Stimulated activated memory B cell treated with anti-CD40 and anti-IgM and Interleukin-4, amounts not matched to agents 10 μg/mL and 1 μg/mL and 100 μg/mL, for 72 hours (primary cell): ENCODE results near the gene THRSP.
A peak's percentile ranks its signal among the peaks of the same experiment; 100 is the strongest.
"Not testable (repeated sequence)": the region's sequence is repeated elsewhere in the genome, so short reads cannot be mapped to it uniquely, and the experiment has no call there.

ENCODE experiments used
- ATAC-seq: fragments of 150-1000 bp; cut with Tn5 transposase; 2 replicates; pipeline ENCODE4 v1.10.0; 2021
- H3K27ac Mint-ChIP-seq: one replicate; pipeline ENCODE4 v1.8.0; 2022; ENCODE audit warnings: mild to moderate bottlenecking, mixed read lengths
- H3K27me3 Mint-ChIP-seq: one replicate; pipeline ENCODE4 v1.8.0; 2022; ENCODE audit warnings: mixed read lengths
- H3K36me3 Mint-ChIP-seq: one replicate; pipeline ENCODE4 v1.8.0; 2022; ENCODE audit warnings: mixed read lengths
- H3K4me1 Mint-ChIP-seq: one replicate; pipeline ENCODE4 v1.8.0; 2022; ENCODE audit warnings: mixed read lengths
- H3K4me3 Mint-ChIP-seq: one replicate; pipeline ENCODE4 v1.8.0; 2022; ENCODE audit warnings: mild to moderate bottlenecking, moderate library complexity, mixed read lengths
- H3K9me3 Mint-ChIP-seq: one replicate; pipeline ENCODE4 v1.8.0; 2022; ENCODE audit warnings: mixed read lengths

Gene THRSP

DNA sequence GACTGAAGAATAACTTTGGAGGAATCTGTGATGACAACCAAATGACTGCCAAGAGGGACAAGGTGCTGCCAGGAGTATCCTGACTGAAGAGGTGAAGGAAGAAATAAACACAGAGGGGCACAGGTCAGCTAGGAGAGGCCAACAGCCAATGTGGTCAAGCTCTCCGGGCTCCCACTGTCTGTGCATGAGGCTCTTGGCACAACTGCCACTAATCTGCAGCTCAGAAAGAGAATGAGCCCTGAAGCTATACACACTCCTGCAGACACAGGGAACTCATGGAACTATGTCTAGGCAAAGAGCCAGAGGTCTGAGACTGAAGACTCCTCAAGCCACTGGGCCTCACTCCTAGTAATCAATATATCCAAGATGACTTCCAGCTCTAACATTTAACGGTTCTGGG, 7.0 kb downstream of the THRSP start:
- H3K27ac Mint-ChIP-seq = no peak overlapping the region
- peaks cover 46% of the 10 kb centered on the region for H3K36me3 Mint-ChIP-seq
- no peak for ATAC-seq
- H3K4me3 Mint-ChIP-seq = no peak overlapping the region
- no peaks in the 10 kb centered on the region for H3K27me3 Mint-ChIP-seq
- H3K4me1 Mint-ChIP-seq = peaks cover 22% of the 10 kb centered on the region
- H3K9me3 Mint-ChIP-seq = no peaks in the 10 kb centered on the region

DNA sequence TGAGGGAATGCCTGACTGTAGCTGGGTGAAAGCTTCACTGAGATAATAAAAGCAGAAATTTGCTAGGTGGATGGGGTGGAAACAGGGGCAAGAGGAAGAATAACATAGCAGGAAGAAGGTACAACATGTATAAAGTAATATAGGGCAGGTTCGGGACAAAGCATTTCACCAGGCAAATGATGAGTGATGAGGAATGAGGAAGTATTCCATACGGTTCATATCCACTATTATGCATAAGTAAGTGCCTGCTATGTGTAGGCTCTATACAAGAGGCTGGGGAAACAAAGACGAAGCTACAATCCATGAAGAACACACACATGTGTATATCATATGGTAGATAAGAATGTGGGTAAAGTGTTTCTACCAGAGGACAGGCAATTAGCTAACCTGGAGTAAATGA, 8.1 kb downstream of the THRSP start:
- peaks cover 32% of the 10 kb centered on the region for H3K4me1 Mint-ChIP-seq
- H3K36me3 Mint-ChIP-seq = peaks cover 44% of the 10 kb centered on the region
- H3K27me3 Mint-ChIP-seq = no peaks in the 10 kb centered on the region
- no peak overlapping the region for H3K4me3 Mint-ChIP-seq
- no peak overlapping the region for H3K27ac Mint-ChIP-seq
- no peaks in the 10 kb centered on the region for H3K9me3 Mint-ChIP-seq
- no peak for ATAC-seq

DNA sequence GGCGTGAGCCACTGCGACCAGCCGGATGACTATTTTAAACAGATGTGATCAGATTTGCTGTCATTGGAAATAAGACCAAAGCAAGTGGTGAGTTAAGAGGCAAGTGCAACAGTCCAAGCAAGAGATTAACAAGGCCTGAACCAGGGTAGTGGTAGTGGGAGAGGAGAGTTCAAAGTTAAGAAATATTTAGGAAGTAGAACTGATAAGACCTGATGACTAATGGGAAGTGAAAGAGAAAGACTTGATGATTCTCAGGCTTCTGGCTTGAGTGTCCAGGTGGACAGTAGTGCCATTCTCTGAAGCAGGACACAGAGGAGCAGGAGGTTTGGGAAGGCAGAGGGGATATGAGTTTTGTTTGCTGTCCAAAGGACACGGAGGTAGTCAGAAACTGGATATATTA, 8.8 kb downstream of the THRSP start:
- H3K36me3 Mint-ChIP-seq = peaks cover 39% of the 10 kb centered on the region
- no peak overlapping the region for H3K4me3 Mint-ChIP-seq
- peaks cover 36% of the 10 kb centered on the region for H3K4me1 Mint-ChIP-seq
- no peak for ATAC-seq
- no peaks in the 10 kb centered on the region for H3K9me3 Mint-ChIP-seq
- H3K27ac Mint-ChIP-seq = no peak overlapping the region
- no peaks in the 10 kb centered on the region for H3K27me3 Mint-ChIP-seq

DNA sequence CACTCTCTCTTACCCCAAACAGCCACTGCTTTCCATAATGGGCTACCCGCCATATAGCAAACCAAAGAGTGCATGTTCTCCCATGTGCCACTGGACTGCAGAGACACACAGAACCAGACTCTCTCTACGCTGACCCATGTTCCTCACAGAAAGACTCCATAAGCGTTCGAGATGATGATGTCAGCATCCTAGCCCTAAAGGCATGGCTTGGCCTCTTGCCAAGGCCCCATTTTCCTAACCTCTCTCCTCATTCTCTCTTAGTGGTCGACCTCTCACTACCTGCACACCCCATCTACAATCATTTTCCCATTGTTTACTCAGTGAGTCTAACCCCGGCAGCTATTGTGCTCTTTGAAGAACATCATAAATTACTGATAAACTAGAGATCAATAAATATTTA, 11.1 kb downstream of the THRSP start:
- Mint-ChIP-seq H3K27ac (no peak overlapping the region), H3K27me3 (no peaks in the 10 kb centered on the region), H3K9me3 (no peaks in the 10 kb centered on the region), H3K4me3 (no peak overlapping the region), H3K36me3 (peaks cover 22% of the 10 kb centered on the region), H3K4me1 (peaks cover 52% of the 10 kb centered on the region)
- ATAC-seq = no peak

DNA sequence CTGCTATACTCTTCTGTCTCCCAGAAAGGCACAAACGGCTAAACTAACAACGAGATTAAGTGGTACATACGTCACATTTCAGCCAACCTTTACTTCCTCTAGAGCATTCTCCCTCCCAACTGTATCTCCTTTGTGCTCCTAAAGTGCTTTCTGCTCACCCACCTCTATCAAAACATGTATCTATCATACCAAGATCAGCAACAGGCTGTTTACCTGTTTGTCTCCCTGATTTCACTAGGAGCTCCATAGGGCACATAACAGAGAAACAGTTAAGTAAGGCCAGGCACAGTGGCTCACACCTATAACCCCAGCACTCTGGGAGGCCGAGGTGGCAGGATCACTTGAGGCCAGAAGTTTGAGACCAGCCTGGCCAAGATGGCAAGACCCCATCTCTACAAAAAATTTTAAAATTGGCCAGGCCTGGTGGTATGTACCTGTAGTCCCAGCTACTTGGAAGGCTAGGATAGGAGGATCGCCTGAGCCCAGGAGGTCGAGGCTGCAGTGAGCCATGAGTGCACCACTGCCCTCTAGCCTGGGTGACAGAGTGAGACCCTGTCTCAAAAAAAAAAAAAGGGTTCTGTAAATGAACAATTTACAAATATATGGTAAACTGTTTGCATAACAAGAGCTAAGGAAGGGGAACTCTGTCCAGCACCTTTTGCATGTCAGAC, 13.2 kb downstream of the THRSP start:
- no peak for ATAC-seq
- peaks cover 63% of the 10 kb centered on the region for H3K4me1 Mint-ChIP-seq

DNA sequence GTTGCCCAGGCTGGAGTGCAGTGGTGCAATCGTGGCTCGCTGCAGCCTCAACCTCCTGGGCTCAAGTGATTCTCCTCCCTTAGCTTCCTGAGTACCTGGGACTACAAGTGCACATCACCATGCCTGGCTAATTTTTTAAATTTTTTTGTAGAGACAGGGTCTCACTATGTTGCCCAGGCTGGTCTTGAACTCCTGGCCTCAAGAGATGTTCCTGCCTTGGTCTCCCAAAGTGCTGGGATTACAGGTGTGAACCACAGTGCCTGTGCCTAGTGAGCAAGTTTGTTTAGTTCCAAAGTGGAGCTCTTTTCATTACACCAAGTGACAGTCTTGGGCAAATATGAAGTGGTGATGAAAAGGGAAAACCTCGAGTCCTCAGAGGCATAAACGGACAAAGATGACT, 13.9 kb downstream of the THRSP start:
- H3K4me1 Mint-ChIP-seq = peaks cover 59% of the 10 kb centered on the region
- not testable (repeated sequence) for H3K36me3 Mint-ChIP-seq, ATAC-seq, H3K4me3 Mint-ChIP-seq, H3K27me3 Mint-ChIP-seq, H3K9me3 Mint-ChIP-seq, H3K27ac Mint-ChIP-seq

More for the DNA sequence above, 13.2 kb downstream of the THRSP start:
- Mint-ChIP-seq H3K36me3 (peaks cover 13% of the 10 kb centered on the region), H3K27ac (no peak overlapping the region), H3K9me3 (no peaks in the 10 kb centered on the region), H3K27me3 (no peaks in the 10 kb centered on the region), H3K4me3 (peak overlapping the region; percentile 1)

DNA sequence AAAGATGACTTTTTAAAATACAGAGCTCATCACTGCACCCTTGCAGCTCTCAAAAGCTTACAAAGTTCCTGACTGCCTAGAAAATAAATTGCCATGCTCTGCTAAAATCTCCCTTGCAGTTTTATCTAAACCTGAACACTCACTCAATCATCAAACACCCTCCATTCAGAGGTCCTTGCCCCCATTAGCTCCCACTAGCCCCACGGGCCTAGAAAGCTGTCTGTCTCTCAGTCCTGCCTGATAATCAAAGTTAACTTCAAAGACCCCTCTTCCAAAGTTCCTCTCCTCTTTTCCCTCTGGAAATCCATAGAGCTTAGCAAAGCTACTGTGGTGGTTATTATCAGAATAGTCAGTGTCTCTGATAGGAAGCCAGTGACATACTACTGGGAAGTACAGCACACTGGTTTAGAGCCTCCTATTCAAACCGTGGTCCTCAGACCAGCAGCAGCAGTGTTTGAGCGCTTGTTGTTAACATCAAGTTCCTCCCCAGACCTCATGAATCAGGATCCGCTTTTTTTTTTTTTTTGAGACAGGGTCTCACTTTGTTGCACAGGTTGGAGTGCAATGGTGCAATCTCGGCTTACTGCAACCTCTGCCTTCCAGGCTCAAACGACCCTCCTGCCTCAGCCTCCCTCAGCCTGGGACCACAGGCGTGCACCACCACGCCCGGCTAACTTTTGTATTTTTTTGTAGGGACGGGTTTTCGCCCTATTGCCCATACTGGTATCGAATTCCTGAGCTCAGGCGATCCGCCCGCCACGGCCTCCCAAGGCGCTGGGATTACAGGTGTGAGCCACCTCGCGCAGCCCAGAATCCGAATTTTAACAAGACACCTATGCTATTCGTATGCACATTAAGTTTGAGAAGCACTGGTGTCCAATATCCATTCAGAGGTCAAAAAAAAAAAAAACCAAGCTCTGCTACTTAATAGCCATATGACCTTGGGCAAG, 14.8 kb downstream of the THRSP start:
- no peak for ATAC-seq
- H3K36me3 Mint-ChIP-seq = peaks cover 6% of the 10 kb centered on the region
- H3K27ac Mint-ChIP-seq = peak overlapping the region; percentile 87
- no peaks in the 10 kb centered on the region for H3K27me3 Mint-ChIP-seq
- no peaks in the 10 kb centered on the region for H3K9me3 Mint-ChIP-seq
- peak overlapping the region; percentile 89 for H3K4me3 Mint-ChIP-seq
- peaks cover 54% of the 10 kb centered on the region for H3K4me1 Mint-ChIP-seq

DNA sequence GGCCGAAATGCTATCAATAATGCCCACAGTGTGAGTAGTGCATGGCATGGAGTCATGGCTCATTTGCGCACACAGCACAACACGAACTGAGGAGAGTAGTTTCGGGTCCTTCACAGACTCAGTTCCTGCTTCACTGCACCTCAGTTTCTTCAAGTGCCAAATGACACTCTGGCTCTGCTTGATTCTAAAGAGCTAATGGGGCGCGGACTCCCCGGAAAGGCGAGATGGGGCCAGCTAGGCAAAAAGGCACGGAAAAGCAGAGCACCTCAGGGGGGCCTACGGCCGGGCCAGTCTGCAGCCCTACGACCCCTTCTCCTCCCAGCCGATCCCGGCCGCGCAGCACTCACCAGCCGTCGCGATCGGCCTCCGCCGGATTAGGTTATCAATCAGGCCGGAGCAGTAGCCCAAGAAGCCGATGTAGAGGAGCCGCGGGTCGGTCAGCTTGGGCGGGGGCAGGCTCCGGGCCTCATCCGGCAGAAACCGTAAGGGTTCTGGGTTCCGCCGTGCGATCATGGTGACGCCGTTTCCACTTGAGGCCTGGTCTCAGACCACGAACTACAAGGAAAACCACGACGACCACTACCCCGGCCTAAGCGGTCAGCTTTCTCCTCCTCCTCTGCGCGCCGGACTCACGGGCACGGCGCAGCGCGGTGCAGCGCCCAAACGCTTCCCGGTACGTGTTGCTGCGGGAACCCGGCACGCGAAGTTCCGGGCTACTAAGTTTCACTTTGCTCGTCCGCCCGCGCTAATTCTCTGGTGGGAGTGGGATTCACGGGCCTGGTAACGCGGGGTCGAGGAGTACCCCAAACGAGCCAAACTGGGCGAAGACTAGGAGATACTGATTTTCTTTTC, 15.8 kb downstream of the THRSP start, which contains the start of gene NDUFC2:
NDUFC2 (minus strand) TSS at position 631 of the 852 bp plus-strand sequence; CDS start at position 513, 118 bp downstream.
- H3K27ac Mint-ChIP-seq = peak within 1 kb of the TSS; percentile 87
- no peaks in the 10 kb centered on the region for H3K27me3 Mint-ChIP-seq
- peaks cover 51% of the 10 kb centered on the region for H3K4me1 Mint-ChIP-seq
- peak; percentile 91 for ATAC-seq
- H3K4me3 Mint-ChIP-seq = peak within 1 kb of the TSS; percentile 89
- H3K36me3 Mint-ChIP-seq = peaks cover 6% of the 10 kb centered on the region
- no peaks in the 10 kb centered on the region for H3K9me3 Mint-ChIP-seq

DNA sequence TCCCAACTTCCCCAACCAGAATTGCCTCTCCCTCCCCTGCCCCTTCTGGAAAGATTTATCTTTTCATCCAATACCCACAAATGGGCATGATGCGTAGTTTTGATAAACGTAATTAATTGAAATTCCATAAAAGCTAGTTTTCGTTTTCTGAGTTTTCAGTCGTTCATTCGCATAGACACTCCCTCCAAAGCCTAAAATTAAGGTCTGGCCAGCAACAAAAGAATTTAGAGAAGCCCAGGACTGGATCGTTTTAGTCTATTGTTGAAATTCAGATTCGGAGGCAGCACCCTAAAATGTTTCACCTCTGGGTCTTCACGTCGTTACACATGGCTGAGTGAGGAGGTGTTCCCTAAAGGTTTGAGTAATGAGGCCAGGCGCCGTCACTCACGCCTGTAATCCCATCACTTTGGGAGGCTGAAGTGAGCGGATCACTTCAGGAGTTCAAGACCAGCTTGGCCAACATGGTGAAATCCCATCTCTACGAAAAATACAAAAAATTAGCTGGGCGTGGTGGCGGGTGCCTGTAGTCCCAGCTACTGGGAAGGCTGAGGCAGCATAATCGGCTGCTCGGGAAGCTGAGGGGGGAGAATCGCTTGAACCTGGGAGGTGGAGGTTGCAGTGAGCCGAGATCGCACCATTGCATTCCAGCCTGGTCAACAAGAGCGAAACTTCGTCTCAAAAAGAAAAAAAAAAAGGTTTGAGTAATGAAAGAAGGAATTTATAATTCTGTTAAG, 16.6 kb downstream of the THRSP start:
- no peak for ATAC-seq
- no peaks in the 10 kb centered on the region for H3K27me3 Mint-ChIP-seq
- peaks cover 44% of the 10 kb centered on the region for H3K4me1 Mint-ChIP-seq
- H3K27ac Mint-ChIP-seq = peak overlapping the region; percentile 87
- H3K4me3 Mint-ChIP-seq = peak overlapping the region; percentile 89
- peaks cover 6% of the 10 kb centered on the region for H3K36me3 Mint-ChIP-seq
- no peaks in the 10 kb centered on the region for H3K9me3 Mint-ChIP-seq

DNA sequence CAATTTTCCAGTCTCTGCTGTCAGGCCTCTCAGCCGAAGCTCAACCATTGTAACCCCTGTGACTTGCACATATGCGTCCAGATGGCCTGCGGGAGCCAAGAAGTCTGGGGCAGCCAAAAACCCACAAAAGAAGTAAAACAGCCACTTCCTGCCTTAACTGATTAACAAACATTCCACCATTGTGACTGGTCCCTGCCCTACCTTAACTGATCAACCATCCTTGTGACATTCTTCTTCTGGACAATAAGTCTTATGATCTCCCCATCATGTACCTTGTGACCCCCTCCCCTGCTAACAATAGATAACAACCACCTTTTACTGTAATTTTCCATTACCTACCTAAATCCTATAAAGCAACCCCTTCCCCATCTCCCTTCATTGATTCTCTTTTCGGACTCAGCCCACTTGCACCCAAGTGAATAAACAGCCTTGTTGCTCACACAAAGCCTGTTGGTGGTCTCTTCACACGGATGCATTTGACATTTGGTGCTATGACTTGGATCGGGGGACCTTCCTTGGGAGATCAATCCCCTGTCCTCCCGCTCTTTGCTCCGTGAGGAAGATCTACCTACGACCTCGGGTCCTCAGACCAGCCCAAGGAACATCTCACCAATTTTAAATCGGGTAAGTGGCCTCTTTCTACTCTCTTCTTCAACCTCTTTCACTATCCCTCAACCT, 17.3 kb downstream of the THRSP start:
- H3K36me3 Mint-ChIP-seq = peaks cover 6% of the 10 kb centered on the region
- no peak for ATAC-seq
- no peaks in the 10 kb centered on the region for H3K27me3 Mint-ChIP-seq
- peak overlapping the region; percentile 39 for H3K4me3 Mint-ChIP-seq
- H3K9me3 Mint-ChIP-seq = no peaks in the 10 kb centered on the region
- H3K4me1 Mint-ChIP-seq = peaks cover 38% of the 10 kb centered on the region
- peak overlapping the region; percentile 31 for H3K27ac Mint-ChIP-seq

DNA sequence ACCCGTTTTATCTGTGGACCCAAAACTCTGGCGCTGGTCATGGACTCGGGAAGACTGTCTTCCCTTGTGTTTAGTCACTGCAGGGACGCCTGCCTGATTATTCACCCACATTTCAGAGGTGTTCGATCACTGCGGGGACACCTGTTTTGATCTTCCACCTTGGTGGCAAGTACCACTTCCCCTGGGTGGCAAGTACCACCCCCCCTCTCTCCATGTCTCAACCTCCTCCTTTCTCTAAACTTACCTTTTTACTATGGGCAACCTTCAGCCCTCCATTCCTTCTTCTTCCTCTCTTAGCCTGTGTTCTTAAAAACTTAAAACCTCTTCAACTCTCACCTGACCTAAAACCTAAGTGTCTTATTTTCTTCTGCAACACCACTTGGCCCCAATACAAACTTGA, 17.9 kb downstream of the THRSP start:
- H3K27ac Mint-ChIP-seq = peak overlapping the region; percentile 31
- peaks cover 32% of the 10 kb centered on the region for H3K4me1 Mint-ChIP-seq
- ATAC-seq = no peak
- no peaks in the 10 kb centered on the region for H3K9me3 Mint-ChIP-seq
- no peaks in the 10 kb centered on the region for H3K27me3 Mint-ChIP-seq
- H3K36me3 Mint-ChIP-seq = peaks cover 4% of the 10 kb centered on the region
- H3K4me3 Mint-ChIP-seq = peak overlapping the region; percentile 17

DNA sequence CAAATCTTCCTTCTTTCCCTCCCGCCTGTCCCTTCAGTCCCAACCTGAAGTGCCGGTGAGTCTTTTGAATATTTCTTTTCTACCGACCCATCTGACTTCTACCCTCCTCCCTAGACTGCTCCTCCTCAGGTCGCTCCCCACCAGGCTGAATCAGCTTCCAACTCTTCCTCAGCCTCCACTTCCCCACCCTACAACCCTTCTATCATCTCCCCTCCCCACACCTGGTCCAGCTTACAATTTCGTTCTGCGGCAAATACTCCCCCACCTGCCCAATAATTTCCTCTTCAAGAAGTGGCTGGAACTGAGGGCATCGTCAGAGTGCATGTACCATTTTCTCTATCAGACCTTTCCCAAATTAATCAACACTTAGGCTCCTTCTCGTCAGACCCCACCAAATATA, 18.5 kb downstream of the THRSP start:
- peak overlapping the region; percentile 31 for H3K27ac Mint-ChIP-seq
- H3K36me3 Mint-ChIP-seq = no peaks in the 10 kb centered on the region
- peaks cover 27% of the 10 kb centered on the region for H3K4me1 Mint-ChIP-seq
- no peak for ATAC-seq
- H3K9me3 Mint-ChIP-seq = no peaks in the 10 kb centered on the region
- no peak overlapping the region for H3K4me3 Mint-ChIP-seq
- H3K27me3 Mint-ChIP-seq = no peaks in the 10 kb centered on the region

DNA sequence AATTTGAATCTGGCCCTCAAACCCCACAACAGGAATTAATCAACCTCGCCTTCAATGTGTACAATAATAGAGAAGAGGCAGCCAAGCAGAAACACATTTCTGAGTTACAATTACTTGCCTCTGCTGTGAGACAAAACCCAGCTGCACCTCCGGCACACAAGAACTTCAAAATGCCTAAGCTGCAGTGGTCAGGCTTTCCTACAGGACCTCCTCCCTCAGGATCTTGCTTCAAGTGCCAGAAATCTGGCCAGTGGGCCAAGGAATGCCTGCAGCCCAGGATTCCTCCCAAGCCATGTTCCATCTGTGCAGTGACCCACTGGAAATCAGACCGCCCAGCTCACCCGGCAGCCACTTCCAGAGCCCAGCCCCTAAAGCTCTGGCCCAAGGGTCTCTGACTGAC, 19.4 kb downstream of the THRSP start:
- Mint-ChIP-seq H3K27me3 (no peaks in the 10 kb centered on the region), H3K36me3 (no peaks in the 10 kb centered on the region), H3K4me1 (peaks cover 22% of the 10 kb centered on the region), H3K4me3 (no peak overlapping the region), H3K9me3 (no peaks in the 10 kb centered on the region), H3K27ac (no peak overlapping the region)
- ATAC-seq = no peak

DNA sequence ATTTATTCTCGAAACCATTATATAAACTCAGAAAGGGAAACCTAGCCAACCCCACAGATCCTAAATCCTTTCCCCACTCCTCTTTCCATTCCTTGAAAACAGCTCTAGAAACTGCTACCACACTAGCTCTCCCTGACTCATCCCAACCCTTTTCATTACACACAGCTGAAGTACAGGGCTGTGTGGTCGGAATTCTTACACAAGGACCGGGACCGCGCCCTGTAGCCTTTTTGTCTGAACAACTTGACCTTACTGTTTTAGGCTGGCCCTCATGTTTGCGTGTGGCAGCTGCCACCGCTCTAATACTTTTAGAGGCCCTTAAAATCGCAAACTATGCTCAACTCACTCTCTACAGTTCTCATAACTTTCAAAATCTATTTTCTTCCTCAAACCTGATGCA, 20.8 kb downstream of the THRSP start:
- H3K4me1 Mint-ChIP-seq = peaks cover 12% of the 10 kb centered on the region
- not testable (repeated sequence) for H3K27me3 Mint-ChIP-seq, H3K36me3 Mint-ChIP-seq, ATAC-seq, H3K4me3 Mint-ChIP-seq, H3K9me3 Mint-ChIP-seq, H3K27ac Mint-ChIP-seq
